RWPE2 (cell line): ENCODE data around the gene KDM4E.
A peak's percentile ranks its signal among the peaks of the same experiment; 100 is the strongest.

Experiments
- ATAC-seq: fragments of 200-7000 bp; cut with Tn5 transposase; 3 replicates; pipeline ENCODE4 v1.9.1; 2021; ENCODE audit warnings: low read depth
- DNase-seq: peaks from one replicate; pipeline ENCODE4 v3.0.0-alpha.2; 2020; ENCODE audit warnings: low spot score
- H3K27ac ChIP-seq: fragments of 450-650 bp; 2 replicates; pipeline ENCODE4 v1.5.1; 2017; ENCODE audit warnings: mild to moderate bottlenecking; ENCODE audit not compliant: poor library complexity, severe bottlenecking
- H3K27me3 ChIP-seq: fragments of 250-450 bp; sonication (Bioruptor Pico); 2 replicates; pipeline ENCODE4 v1.5.1; 2021; ENCODE audit warnings: mild to moderate bottlenecking, moderate library complexity; ENCODE audit not compliant: insufficient read depth, poor library complexity, severe bottlenecking
- H3K36me3 ChIP-seq: fragments of 250-450 bp; sonication (Bioruptor Pico); 2 replicates; pipeline ENCODE4 v1.5.1; 2020; ENCODE audit warnings: low read depth, mild to moderate bottlenecking, moderate library complexity
- H3K4me1 ChIP-seq: fragments of 250-450 bp; sonication (Bioruptor Pico); 2 replicates; pipeline ENCODE4 v1.5.1; 2021; ENCODE audit warnings: mild to moderate bottlenecking, moderate library complexity; ENCODE audit not compliant: insufficient read depth, poor library complexity, severe bottlenecking
- H3K4me3 ChIP-seq: fragments of 250-450 bp; sonication (Bioruptor Pico); 2 replicates; pipeline ENCODE4 v1.5.1; 2021; ENCODE audit warnings: mild to moderate bottlenecking, moderate library complexity; ENCODE audit not compliant: severe bottlenecking
- H3K9me3 ChIP-seq: fragments of 250-450 bp; sonication (Bioruptor Pico); 2 replicates; pipeline ENCODE4 v1.5.1; 2021; ENCODE audit warnings: mild to moderate bottlenecking, moderate library complexity; ENCODE audit not compliant: severe bottlenecking
- TF ChIP-seq, protein P1 (sequence below): fragments of 450-650 bp; IDR thresholded peaks from one replicate; pipeline ENCODE4 v1.5.1; 2017; ENCODE audit warnings: mild to moderate bottlenecking, moderate library complexity; ENCODE audit not compliant: poor library complexity, severe bottlenecking

Gene KDM4E

DNA sequence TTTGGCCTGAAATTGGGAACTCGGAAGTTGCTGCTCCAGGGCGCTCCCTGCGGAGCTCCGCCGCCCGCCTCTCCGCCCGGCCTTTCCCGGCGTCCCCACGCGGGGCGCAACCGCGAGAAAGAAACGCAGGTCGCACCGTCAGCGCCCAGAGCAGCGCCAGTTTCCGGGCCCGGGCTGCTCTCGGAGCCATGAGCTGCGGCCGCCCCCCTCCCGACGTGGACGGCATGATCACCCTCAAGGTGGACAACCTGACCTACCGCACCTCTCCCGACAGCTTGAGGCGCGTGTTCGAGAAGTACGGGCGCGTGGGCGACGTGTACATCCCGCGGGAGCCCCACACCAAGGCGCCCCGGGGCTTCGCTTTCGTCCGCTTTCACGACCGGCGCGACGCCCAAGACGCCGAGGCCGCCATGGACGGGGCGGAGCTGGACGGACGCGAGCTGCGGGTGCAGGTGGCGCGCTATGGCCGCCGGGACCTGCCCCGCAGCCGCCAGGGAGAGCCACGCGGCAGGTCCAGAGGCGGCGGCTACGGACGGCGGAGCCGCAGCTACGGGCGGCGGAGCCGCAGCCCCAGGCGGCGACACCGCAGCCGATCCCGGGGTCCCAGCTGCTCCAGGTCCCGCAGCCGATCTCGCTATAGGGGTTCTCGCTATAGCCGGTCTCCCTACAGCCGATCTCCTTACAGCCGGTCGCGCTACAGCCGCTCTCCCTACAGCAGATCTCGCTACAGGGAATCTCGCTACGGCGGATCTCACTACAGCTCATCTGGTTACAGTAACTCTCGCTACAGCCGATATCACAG is 42.2 kb downstream of the KDM4E start:
- H3K27me3 ChIP-seq: no peaks in the 10 kb centered on the region
- H3K27ac ChIP-seq: peak overlapping the region; percentile 69
- peaks cover 14% of the 10 kb centered on the region for H3K36me3 ChIP-seq
- peak overlapping the region; percentile 57 for H3K4me3 ChIP-seq
- peak; percentile 63 for ATAC-seq
- DNase-seq: peak; percentile 72
- TF ChIP-seq, protein P1, sequence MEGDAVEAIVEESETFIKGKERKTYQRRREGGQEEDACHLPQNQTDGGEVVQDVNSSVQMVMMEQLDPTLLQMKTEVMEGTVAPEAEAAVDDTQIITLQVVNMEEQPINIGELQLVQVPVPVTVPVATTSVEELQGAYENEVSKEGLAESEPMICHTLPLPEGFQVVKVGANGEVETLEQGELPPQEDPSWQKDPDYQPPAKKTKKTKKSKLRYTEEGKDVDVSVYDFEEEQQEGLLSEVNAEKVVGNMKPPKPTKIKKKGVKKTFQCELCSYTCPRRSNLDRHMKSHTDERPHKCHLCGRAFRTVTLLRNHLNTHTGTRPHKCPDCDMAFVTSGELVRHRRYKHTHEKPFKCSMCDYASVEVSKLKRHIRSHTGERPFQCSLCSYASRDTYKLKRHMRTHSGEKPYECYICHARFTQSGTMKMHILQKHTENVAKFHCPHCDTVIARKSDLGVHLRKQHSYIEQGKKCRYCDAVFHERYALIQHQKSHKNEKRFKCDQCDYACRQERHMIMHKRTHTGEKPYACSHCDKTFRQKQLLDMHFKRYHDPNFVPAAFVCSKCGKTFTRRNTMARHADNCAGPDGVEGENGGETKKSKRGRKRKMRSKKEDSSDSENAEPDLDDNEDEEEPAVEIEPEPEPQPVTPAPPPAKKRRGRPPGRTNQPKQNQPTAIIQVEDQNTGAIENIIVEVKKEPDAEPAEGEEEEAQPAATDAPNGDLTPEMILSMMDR: peak; percentile 47
- H3K9me3 ChIP-seq: no peaks in the 10 kb centered on the region
- H3K4me1 ChIP-seq: peaks cover 28% of the 10 kb centered on the region

DNA sequence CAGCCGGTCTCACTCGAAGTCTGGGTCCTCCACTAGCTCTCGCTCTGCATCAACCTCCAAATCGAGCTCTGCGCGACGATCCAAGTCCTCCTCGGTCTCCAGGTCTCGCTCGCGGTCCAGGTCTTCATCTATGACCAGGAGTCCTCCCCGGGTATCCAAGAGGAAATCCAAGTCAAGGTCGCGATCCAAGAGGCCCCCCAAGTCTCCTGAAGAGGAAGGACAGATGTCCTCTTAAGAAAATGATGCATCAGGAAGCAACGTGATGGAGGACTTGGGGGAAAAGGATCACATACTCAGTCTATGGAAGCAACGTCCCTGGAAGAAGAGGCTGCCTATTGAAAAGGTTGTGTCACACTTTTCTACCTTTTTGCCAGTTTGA is 42.8 kb downstream of the KDM4E start:
- ATAC-seq (no peak), DNase-seq (no peak)
- H3K27me3 ChIP-seq: no peaks in the 10 kb centered on the region
- peak overlapping the region; percentile 57 for H3K4me3 ChIP-seq
- TF ChIP-seq, protein P1: no peak
- no peaks in the 10 kb centered on the region for H3K9me3 ChIP-seq
- peaks cover 28% of the 10 kb centered on the region for H3K4me1 ChIP-seq
- peak overlapping the region; percentile 69 for H3K27ac ChIP-seq
- peaks cover 14% of the 10 kb centered on the region for H3K36me3 ChIP-seq

DNA sequence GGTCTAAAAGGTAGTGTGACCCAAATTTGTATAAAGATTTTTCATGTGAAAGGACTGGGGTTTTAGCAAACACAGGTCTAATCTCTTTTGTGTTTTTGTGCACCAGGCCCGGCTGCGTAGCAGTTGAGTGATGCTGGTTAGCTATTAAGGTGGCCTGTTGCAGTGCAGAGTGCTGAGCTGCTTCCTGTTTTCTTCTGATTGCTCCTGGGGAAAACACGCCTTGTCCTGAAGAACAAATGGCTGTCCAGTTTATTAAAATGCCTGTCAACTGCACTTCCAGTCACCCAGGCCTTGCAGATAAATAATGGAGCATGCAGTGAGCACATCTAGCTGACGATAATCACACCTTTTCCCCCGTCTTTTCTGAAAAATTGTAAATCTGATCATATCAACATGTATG is 43.5 kb downstream of the KDM4E start:
- no peaks in the 10 kb centered on the region for H3K9me3 ChIP-seq
- peak overlapping the region; percentile 69 for H3K27ac ChIP-seq
- TF ChIP-seq, protein P1: no peak
- peak overlapping the region; percentile 57 for H3K4me3 ChIP-seq
- no peaks in the 10 kb centered on the region for H3K27me3 ChIP-seq
- peaks cover 28% of the 10 kb centered on the region for H3K4me1 ChIP-seq
- DNase-seq (peak; percentile 66), ATAC-seq (peak; percentile 83)
- peaks cover 14% of the 10 kb centered on the region for H3K36me3 ChIP-seq

DNA sequence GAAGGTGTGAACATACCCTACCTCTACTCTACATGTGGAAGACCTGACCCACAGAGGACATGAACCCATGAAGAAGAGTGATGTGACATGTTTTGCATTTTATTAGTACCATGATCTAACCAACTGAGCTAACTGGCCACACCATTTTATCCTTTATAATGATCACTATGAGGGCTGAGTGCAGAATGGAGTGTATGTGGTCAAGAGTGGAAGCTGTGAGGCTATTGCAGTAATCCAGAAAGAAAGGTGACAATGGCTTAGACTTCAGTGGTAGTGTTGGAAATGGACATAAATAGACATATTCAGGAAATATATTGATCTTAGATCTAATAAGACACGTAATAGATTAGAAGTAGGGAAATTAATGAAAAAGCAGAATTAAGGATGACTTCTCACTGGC is 45.4 kb downstream of the KDM4E start:
- no peak overlapping the region for H3K4me3 ChIP-seq
- ATAC-seq (no peak), DNase-seq (no peak)
- H3K4me1 ChIP-seq: peaks cover 23% of the 10 kb centered on the region
- TF ChIP-seq, protein P1: no peak
- no peaks in the 10 kb centered on the region for H3K9me3 ChIP-seq
- H3K27ac ChIP-seq: no peak overlapping the region
- no peaks in the 10 kb centered on the region for H3K27me3 ChIP-seq
- H3K36me3 ChIP-seq: peaks cover 14% of the 10 kb centered on the region

DNA sequence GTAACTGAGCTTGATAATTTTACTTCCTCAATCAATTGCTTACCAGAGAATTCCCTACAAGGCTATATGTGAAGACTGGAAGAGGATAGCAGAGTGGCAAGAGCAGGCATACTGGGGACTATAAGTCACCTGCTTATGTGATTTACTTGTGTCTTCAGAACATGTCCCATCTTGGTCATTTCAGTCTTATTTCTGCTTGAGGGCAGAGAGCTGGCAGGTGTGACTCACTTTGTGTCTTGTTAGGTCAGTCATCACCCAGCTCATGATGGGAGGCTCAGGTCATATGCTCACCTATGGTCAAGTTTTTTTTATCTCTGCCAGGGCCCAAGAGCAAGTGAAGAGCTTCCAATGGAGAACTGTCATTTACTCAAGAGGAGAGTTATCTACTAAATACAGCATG is 47.9 kb downstream of the KDM4E start:
- TF ChIP-seq, protein P1: no peak

More for the DNA sequence above, 47.9 kb downstream of the KDM4E start:
- DNase-seq (no peak), ATAC-seq (no peak)
- H3K9me3 ChIP-seq: no peaks in the 10 kb centered on the region
- H3K4me1 ChIP-seq: peaks cover 27% of the 10 kb centered on the region
- no peaks in the 10 kb centered on the region for H3K27me3 ChIP-seq
- peaks cover 14% of the 10 kb centered on the region for H3K36me3 ChIP-seq
- H3K4me3 ChIP-seq: no peak overlapping the region
- H3K27ac ChIP-seq: no peak overlapping the region
